Measurements from ENCODE around the gene GLRX3. TPM values are rescaled to one million over a fixed set of nuclear protein-coding genes. Genes with fewer than 3 reads are reported as not detected.

The GLRX3 gene
- total RNA-seq, 6 experiments from 2014 or later, result 23.5 to 50.6 (median 33.4) TPM

DNA sequence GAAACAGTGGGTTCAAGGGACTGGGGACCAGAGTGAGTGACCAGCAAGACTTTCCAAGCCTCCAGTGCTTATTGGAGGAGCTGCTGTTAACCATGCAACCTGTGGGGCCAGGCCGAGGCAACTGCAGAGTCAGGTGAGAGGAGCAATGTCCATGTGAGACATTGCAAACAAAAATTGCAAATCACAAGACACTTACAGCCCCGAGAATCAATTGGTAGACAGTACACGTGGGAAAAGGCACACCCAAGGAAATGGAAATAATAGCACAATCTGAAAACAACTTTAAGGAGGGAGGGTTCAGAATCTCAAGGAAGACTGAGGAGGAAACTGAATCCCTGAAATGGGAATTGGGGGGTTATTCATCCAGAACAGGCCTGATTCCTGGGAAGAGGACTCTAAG lies 72.6 kb downstream of the GLRX3 start:
- intact Hi-C loops (cut with DNase I), result no loop called here
- H3K4me1 ChIP-seq, result no peaks in the 10 kb centered on the region
- no peak for ATAC-seq
- WGBS (ENCODE audit: insufficient coverage, low coverage, low lambda C conversion rate, missing lambda C conversion rate), result 51% methylated on average over 3 of the region's 3 CpGs
- TF ChIP-seq, protein P1, sequence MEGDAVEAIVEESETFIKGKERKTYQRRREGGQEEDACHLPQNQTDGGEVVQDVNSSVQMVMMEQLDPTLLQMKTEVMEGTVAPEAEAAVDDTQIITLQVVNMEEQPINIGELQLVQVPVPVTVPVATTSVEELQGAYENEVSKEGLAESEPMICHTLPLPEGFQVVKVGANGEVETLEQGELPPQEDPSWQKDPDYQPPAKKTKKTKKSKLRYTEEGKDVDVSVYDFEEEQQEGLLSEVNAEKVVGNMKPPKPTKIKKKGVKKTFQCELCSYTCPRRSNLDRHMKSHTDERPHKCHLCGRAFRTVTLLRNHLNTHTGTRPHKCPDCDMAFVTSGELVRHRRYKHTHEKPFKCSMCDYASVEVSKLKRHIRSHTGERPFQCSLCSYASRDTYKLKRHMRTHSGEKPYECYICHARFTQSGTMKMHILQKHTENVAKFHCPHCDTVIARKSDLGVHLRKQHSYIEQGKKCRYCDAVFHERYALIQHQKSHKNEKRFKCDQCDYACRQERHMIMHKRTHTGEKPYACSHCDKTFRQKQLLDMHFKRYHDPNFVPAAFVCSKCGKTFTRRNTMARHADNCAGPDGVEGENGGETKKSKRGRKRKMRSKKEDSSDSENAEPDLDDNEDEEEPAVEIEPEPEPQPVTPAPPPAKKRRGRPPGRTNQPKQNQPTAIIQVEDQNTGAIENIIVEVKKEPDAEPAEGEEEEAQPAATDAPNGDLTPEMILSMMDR (IDR thresholded peaks at IDR 0.05), result no peak
- no peak for TF ChIP-seq POLR2A (IDR thresholded peaks at IDR 0.05)
- H3K27ac ChIP-seq, result no peak overlapping the region
- no peaks in the 10 kb centered on the region for H3K27me3 ChIP-seq
- H3K9me3 ChIP-seq, result no peaks in the 10 kb centered on the region
- H3K4me3 ChIP-seq, result no peak overlapping the region
- no peak for DNase-seq
- H3K36me3 ChIP-seq, result no peaks in the 10 kb centered on the region

- Histone ChIP-seq H3K36me3 (no peaks in the 10 kb centered on the region), H3K9me3 (no peaks in the 10 kb centered on the region), H3K4me3 (no peak overlapping the region), H3K27me3 (no peaks in the 10 kb centered on the region), H3K4me1 (no peaks in the 10 kb centered on the region), H3K27ac (no peak overlapping the region)
- TF ChIP-seq POLR2A (IDR thresholded peaks at IDR 0.05), result no peak
- TF ChIP-seq, protein P1 (IDR thresholded peaks at IDR 0.05), result no peak
- no peak for DNase-seq
- intact Hi-C loops (cut with DNase I), result no loop called here
- no peak for ATAC-seq
- WGBS (ENCODE audit: insufficient coverage, low coverage, low lambda C conversion rate, missing lambda C conversion rate), result 72% methylated on average over 4 of the region's 4 CpGs
Measured at GRCh38 chr10:130212746-130213145, 76.6 kb downstream of the GLRX3 start.

DNA sequence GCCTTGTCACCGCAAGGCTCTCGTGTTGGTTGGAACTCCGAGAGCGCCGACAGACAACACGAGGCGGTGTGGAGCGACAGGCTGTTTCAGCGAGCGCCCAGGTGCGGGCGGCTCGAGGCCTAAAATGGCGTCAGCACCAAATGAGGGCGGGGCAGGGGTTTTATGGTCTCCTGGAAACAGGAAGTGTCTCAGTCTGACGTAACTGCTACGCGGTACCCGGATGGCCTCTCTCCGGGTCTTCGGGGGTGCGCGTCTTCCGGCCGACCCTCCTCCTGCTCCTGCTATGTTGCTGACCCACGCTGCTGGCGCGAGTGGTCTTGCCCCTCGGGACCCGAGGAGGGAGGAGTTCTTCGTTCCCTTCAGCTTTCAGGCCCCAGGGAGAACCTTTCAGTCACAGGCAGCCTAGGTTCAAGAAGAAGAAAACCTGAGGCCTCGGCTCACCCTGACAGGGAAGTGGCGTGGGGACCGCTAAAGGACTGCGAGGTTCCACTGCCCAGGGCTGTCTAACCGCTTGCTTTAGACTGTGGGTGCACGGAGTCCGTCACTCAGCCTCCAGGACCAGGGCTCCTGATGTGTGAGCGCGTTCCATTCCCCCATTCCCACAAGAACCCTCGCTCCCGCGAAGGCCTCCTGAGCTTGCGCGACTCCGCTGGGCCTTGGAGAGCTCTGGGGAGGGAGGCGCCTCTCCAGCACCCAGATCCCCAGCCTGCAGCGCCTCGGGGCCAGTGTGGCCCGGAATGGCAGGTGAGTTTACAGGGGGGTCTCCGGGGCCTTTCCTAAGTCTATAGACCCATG lies 77.3 kb downstream of the GLRX3 start:
- no CpG with 5 or more reads among the region's 51 CpGs for WGBS (ENCODE audit: insufficient coverage, low coverage, low lambda C conversion rate, missing lambda C conversion rate)
- ATAC-seq, result no peak
- Histone ChIP-seq H3K4me1 (no peaks in the 10 kb centered on the region), H3K9me3 (no peaks in the 10 kb centered on the region), H3K36me3 (no peaks in the 10 kb centered on the region), H3K27ac (no peak overlapping the region), H3K4me3 (no peak overlapping the region), H3K27me3 (no peaks in the 10 kb centered on the region)
- intact Hi-C loops (cut with DNase I), result no loop called here
- TF ChIP-seq, protein P1 (IDR thresholded peaks at IDR 0.05), result no peak
- TF ChIP-seq POLR2A (IDR thresholded peaks at IDR 0.05), result no peak
- no peak for DNase-seq

DNA sequence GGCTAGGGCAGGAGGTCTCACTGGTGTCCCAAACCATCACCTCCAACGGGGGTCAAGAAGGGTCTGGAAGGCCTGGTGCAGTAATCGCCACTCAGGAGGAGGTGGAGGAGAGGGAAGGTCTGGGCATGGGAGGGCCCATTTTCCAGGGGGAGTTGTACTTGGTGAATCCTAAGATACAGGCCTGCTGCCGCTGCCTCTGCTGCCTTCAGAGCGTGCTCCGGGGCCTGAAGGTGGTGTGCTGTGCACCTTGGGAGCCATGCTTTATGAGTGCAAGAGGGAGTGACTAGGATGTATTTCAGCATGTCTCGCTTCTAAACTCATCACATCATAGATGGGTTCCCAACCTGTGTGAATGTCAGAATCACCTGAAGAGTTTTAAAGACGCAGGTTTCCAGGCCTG lies 78.2 kb downstream of the GLRX3 start:
- Histone ChIP-seq H3K27me3 (no peaks in the 10 kb centered on the region), H3K36me3 (no peaks in the 10 kb centered on the region), H3K9me3 (no peaks in the 10 kb centered on the region), H3K4me3 (no peak overlapping the region), H3K4me1 (no peaks in the 10 kb centered on the region), H3K27ac (no peak overlapping the region)
- intact Hi-C loops (cut with DNase I), result no loop called here
- ATAC-seq (no peak), DNase-seq (no peak)
- no peak for TF ChIP-seq POLR2A (IDR thresholded peaks at IDR 0.05)
- TF ChIP-seq, protein P1 (IDR thresholded peaks at IDR 0.05), result no peak
- 90% methylated on average over 2 of the region's 7 CpGs for WGBS (ENCODE audit: insufficient coverage, low coverage, low lambda C conversion rate, missing lambda C conversion rate)

Data from right lobe of liver (tissue), 6 donors.